Activated CD8-positive, alpha-beta T cell treated with anti-CD3 and anti-CD28 coated beads for 36 hours (primary cell): ENCODE results near the gene TREX2. TPM values are rescaled to one million over a fixed set of nuclear protein-coding genes. Genes with fewer than 3 reads are reported as not detected.

ENCODE experiments used
- ATAC-seq: fragments of 200-7000 bp; cut with Tn5 transposase; one replicate; pipeline ENCODE4 v1.10.0; 2021; ENCODE audit warnings: mild to moderate bottlenecking, moderate library complexity
- CTCF ChIA-PET: fragments of 350-600 bp; sonication (Branson Sonifier 250); formaldehyde crosslinking; loops from one replicate; lab custom pipeline; 2021; ENCODE audit warnings: antibody characterized with exemption; lab: Charles Lee
- POLR2A ChIA-PET: fragments of 350-600 bp; sonication (Branson Sonifier 250); formaldehyde crosslinking; loops from one replicate; lab custom pipeline; 2021; ENCODE audit warnings: antibody characterized with exemption; lab: Charles Lee
- DNase-seq: peaks from one replicate; pipeline ENCODE4 v3.0.0-alpha.2; 2020
- H3K27ac Mint-ChIP-seq: one replicate; pipeline ENCODE4 v1.8.0; 2021; ENCODE audit warnings: mild to moderate bottlenecking, mixed read lengths
- H3K27me3 Mint-ChIP-seq: one replicate; pipeline ENCODE4 v1.8.0; 2021; ENCODE audit warnings: mixed read lengths
- H3K36me3 Mint-ChIP-seq: one replicate; pipeline ENCODE4 v1.8.0; 2021; ENCODE audit warnings: low read depth, mixed read lengths
- H3K4me1 Mint-ChIP-seq: one replicate; pipeline ENCODE4 v1.8.0; 2021; ENCODE audit warnings: low read depth, mixed read lengths
- H3K4me3 Mint-ChIP-seq: one replicate; pipeline ENCODE4 v1.8.0; 2021; ENCODE audit warnings: mild to moderate bottlenecking, moderate library complexity, mixed read lengths
- H3K9me3 Mint-ChIP-seq: one replicate; pipeline ENCODE4 v1.8.0; 2021; ENCODE audit warnings: mixed read lengths
- intact Hi-C: fragments of 100-400 bp; cut with micrococcal nuclease; formaldehyde crosslinking; loops from one replicate; pipeline ENCODE4 v1.10.0; 2022
- total RNA-seq, 2 experiments: library from RNA; stranded (reverse); gene quantifications; one replicate each; pipeline ENCODE4 v1.2.3, GENCODE V29; 2021
- TF ChIP-seq, protein P1 (sequence below): fragments of 200-600 bp; IDR thresholded peaks from one replicate; pipeline ENCODE4 v1.8.0; 2022; ENCODE audit warnings: antibody characterized with exemption, mild to moderate bottlenecking

The TREX2 gene
- total RNA-seq, 2 experiments from 2014 or later, result 0.78 to 1.4 TPM

GRCh38 chrX:153465691-153466380 lies 20.0 kb upstream of the TREX2 start:
- CTCF ChIA-PET, result no interaction called here
- Mint-ChIP-seq H3K27ac (no peak overlapping the region), H3K9me3 (no peaks in the 10 kb centered on the region), H3K27me3 (no peaks in the 10 kb centered on the region), H3K4me3 (no peak overlapping the region), H3K36me3 (peaks cover 3% of the 10 kb centered on the region), H3K4me1 (peaks cover 9% of the 10 kb centered on the region)
- TF ChIP-seq, protein P1, sequence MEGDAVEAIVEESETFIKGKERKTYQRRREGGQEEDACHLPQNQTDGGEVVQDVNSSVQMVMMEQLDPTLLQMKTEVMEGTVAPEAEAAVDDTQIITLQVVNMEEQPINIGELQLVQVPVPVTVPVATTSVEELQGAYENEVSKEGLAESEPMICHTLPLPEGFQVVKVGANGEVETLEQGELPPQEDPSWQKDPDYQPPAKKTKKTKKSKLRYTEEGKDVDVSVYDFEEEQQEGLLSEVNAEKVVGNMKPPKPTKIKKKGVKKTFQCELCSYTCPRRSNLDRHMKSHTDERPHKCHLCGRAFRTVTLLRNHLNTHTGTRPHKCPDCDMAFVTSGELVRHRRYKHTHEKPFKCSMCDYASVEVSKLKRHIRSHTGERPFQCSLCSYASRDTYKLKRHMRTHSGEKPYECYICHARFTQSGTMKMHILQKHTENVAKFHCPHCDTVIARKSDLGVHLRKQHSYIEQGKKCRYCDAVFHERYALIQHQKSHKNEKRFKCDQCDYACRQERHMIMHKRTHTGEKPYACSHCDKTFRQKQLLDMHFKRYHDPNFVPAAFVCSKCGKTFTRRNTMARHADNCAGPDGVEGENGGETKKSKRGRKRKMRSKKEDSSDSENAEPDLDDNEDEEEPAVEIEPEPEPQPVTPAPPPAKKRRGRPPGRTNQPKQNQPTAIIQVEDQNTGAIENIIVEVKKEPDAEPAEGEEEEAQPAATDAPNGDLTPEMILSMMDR, result no peak
- POLR2A ChIA-PET, result no interaction called here
- DNase-seq, result no peak
- intact Hi-C loops, result no loop called here
- ATAC-seq, result no peak

DNA sequence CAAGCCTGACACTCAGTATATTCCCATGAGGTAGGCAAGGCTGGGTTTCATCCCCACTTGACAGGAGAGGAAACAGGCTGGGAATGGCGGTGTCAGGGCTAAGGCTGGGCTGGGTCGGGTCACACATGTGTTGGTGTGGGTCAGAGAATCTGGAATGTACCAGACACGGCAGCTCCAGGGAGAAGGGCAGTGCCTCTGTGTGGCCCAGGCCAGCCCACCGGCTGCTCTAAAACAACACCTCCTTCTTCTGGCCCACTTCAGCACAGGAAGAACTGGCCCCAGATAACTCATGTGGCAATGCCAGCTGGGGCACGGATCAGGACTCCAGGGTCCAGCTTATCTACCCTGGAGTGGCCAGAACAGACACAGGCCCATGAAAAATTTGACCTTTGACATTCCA lies 18.3 kb upstream of the TREX2 start:
- H3K27ac Mint-ChIP-seq, result no peak overlapping the region
- no peaks in the 10 kb centered on the region for H3K9me3 Mint-ChIP-seq
- H3K36me3 Mint-ChIP-seq, result peaks cover 5% of the 10 kb centered on the region
- H3K4me3 Mint-ChIP-seq, result no peak overlapping the region
- POLR2A ChIA-PET, result no interaction called here
- H3K4me1 Mint-ChIP-seq, result peaks cover 9% of the 10 kb centered on the region
- intact Hi-C loops, result no loop called here
- CTCF ChIA-PET, result interaction anchor here (1.3 kb wide), 1 partner anchor 43 kb away, joined by 3 read pairs; no protein-coding TSS in a partner anchor
- ATAC-seq (no peak), DNase-seq (no peak)
- TF ChIP-seq, protein P1, result no peak
- H3K27me3 Mint-ChIP-seq, result no peaks in the 10 kb centered on the region

DNA sequence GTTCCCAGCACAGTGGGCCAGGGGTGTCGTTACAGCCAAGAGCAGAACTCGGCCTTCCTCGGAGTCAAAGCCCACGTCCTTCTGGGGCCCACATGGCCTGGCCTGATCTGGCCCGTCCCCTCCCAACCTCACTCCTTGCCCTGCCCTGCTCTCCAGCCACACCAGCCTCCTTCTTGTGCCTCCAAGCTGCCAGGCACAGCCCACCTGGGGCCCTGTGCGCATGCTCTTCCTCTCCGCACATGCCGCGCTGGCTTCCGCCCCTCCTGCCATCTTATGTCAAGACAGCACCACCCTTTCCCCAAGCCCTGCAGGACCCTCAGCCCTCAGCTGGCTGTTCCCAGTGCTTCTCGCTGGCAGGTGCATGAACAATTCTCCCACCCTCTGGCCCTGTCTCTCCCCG lies 17.7 kb upstream of the TREX2 start:
- Mint-ChIP-seq H3K4me3 (no peak overlapping the region), H3K4me1 (peaks cover 6% of the 10 kb centered on the region), H3K9me3 (no peaks in the 10 kb centered on the region), H3K27ac (no peak overlapping the region), H3K36me3 (peaks cover 7% of the 10 kb centered on the region), H3K27me3 (no peaks in the 10 kb centered on the region)
- TF ChIP-seq, protein P1, result no peak
- no peak for DNase-seq
- CTCF ChIA-PET, result no interaction called here
- intact Hi-C loops, result no loop called here
- ATAC-seq, result no peak
- POLR2A ChIA-PET, result no interaction called here

DNA sequence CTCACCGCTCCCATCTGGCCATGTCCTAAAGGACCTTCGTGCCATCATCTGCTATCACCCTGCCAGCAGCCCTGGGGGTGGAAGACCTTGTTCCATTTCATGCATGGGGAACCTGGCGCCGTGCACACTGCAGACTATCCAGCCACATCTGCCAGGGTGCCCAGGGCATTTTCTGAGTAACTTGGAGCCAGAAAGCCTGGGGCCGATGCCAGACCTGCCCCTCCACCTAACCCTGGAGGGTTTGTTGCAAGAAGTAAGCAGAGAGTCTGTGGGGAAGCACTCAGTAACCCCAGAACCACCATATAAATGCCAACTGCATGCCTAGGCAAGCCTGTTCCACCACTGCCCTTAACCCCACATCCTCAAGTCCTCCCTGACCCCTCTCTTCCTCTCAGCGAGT lies 17.2 kb upstream of the TREX2 start:
- TF ChIP-seq, protein P1, result no peak
- no peak for DNase-seq
- H3K36me3 Mint-ChIP-seq, result peaks cover 7% of the 10 kb centered on the region
- peaks cover 6% of the 10 kb centered on the region for H3K4me1 Mint-ChIP-seq
- H3K27ac Mint-ChIP-seq, result no peak overlapping the region
- no peak for ATAC-seq
- CTCF ChIA-PET, result no interaction called here
- H3K27me3 Mint-ChIP-seq, result no peaks in the 10 kb centered on the region
- intact Hi-C loops, result no loop called here
- POLR2A ChIA-PET, result no interaction called here
- H3K4me3 Mint-ChIP-seq, result no peak overlapping the region
- no peaks in the 10 kb centered on the region for H3K9me3 Mint-ChIP-seq

DNA sequence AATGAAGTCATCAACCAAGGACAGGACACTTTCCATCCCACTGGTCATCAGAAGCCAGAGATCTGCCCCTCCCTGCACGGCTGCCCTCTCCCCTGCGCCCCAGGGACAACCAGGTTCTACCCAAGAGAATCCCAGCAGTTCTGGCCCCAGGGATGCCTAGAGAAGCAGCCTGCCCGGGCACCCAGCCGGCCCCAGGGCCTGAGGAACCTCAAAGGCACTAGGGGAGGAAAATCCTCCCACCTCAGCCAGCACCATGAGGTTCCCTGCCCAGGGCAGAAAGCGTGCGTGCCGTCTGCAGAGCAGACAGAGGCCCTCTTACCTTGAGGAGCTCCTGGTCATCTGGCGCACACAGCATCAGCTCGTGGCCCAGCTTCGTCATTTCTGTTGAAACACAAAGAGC lies 16.4 kb upstream of the TREX2 start:
- POLR2A ChIA-PET, result no interaction called here
- CTCF ChIA-PET, result interaction anchor here (2.6 kb wide), 1 partner anchor 45 kb away, joined by 18 read pairs; no protein-coding TSS in a partner anchor
- no peaks in the 10 kb centered on the region for H3K9me3 Mint-ChIP-seq
- ATAC-seq (no peak), DNase-seq (no peak)
- TF ChIP-seq, protein P1, result no peak
- no peak overlapping the region for H3K4me3 Mint-ChIP-seq
- H3K4me1 Mint-ChIP-seq, result peaks cover under 1% of the 10 kb centered on the region
- intact Hi-C loops, result no loop called here
- H3K36me3 Mint-ChIP-seq, result peaks cover 4% of the 10 kb centered on the region
- no peaks in the 10 kb centered on the region for H3K27me3 Mint-ChIP-seq
- H3K27ac Mint-ChIP-seq, result no peak overlapping the region
